ENCODE measurements around the gene FAM120A.
"Not testable (repeated sequence)": the region's sequence is repeated elsewhere in the genome, so short reads cannot be mapped to it uniquely, and the experiment has no call there.

The FAM120A gene, protein sequence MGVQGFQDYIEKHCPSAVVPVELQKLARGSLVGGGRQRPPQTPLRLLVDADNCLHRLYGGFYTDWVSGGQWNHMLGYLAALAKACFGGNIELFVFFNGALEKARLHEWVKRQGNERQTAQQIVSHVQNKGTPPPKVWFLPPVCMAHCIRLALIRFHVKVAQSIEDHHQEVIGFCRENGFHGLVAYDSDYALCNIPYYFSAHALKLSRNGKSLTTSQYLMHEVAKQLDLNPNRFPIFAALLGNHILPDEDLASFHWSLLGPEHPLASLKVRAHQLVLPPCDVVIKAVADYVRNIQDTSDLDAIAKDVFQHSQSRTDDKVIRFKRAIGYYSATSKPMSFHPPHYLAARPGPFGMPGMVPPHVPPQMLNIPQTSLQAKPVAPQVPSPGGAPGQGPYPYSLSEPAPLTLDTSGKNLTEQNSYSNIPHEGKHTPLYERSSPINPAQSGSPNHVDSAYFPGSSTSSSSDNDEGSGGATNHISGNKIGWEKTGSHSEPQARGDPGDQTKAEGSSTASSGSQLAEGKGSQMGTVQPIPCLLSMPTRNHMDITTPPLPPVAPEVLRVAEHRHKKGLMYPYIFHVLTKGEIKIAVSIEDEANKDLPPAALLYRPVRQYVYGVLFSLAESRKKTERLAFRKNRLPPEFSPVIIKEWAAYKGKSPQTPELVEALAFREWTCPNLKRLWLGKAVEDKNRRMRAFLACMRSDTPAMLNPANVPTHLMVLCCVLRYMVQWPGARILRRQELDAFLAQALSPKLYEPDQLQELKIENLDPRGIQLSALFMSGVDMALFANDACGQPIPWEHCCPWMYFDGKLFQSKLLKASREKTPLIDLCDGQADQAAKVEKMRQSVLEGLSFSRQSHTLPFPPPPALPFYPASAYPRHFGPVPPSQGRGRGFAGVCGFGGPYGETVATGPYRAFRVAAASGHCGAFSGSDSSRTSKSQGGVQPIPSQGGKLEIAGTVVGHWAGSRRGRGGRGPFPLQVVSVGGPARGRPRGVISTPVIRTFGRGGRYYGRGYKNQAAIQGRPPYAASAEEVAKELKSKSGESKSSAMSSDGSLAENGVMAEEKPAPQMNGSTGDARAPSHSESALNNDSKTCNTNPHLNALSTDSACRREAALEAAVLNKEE

GRCh38 chr9:93450945-93451815, at the start of gene FAM120A:
Gene FAM120A, plus strand, starts transcription at chr9:93451685. Its CDS starts 231 bp downstream, at chr9:93451916.
- peak; percentile 41 for DNase-seq (ENCODE audit: low read depth)

- no peak for DNase-seq (ENCODE audit: low read depth)
Observed at GRCh38 chr9:93406371-93406770, 45.1 kb upstream of the FAM120A start.

GRCh38 chr9:93413530-93413929, 38.0 kb upstream of the FAM120A start:
- no peak for DNase-seq (ENCODE audit: low read depth)

- DNase-seq (ENCODE audit: low read depth): no peak
Observed at GRCh38 chr9:93415176-93415690, 36.3 kb upstream of the FAM120A start.

GRCh38 chr9:93416530-93417235, 34.8 kb upstream of the FAM120A start:
- no peak for DNase-seq (ENCODE audit: low read depth)

DNA sequence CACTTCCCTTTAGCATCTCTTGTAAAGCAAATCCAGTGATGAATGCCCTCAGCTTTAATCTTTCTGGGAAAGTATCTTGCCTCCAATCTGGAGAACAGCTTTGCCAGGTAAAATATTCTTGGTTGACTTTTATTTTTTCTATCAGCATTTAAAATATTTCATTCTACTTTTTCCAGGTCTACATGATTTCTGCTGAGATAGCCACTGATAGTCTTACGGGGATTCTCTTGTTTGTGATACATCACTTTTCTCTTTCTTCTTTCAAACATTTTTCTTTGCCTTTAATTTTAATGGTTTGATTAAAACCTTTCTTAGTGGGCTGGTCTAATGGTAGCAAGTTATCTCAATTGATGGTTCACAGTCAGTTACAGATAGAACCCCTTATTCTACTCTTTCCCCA, 33.9 kb upstream of the FAM120A start:
- no peak for DNase-seq (ENCODE audit: low read depth)

DNA sequence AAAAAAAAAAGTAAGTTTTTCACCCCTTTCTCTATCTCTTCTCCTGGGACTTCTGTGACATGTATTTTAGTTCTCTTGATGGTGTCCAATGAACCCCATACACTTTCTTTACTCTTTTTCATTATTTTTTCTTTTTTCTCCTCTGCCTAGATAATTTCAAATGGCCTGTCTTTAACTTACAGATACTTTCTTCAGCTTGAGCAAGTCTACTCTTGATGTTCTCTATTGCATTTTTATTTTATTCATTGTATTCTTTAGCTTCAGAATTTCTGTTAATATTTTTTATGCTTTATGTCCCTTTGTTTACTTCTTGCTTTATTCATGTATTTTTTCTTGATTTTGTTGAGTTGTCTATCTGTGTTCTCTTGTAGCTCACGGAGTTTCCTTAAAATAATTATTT, 32.5 kb upstream of the FAM120A start:
- DNase-seq (ENCODE audit: low read depth): no peak

GRCh38 chr9:93422977-93423616, 28.4 kb upstream of the FAM120A start:
- no peak for DNase-seq (ENCODE audit: low read depth)

- DNase-seq (ENCODE audit: low read depth): no peak
Observed at GRCh38 chr9:93427655-93428379, 23.7 kb upstream of the FAM120A start.

DNA sequence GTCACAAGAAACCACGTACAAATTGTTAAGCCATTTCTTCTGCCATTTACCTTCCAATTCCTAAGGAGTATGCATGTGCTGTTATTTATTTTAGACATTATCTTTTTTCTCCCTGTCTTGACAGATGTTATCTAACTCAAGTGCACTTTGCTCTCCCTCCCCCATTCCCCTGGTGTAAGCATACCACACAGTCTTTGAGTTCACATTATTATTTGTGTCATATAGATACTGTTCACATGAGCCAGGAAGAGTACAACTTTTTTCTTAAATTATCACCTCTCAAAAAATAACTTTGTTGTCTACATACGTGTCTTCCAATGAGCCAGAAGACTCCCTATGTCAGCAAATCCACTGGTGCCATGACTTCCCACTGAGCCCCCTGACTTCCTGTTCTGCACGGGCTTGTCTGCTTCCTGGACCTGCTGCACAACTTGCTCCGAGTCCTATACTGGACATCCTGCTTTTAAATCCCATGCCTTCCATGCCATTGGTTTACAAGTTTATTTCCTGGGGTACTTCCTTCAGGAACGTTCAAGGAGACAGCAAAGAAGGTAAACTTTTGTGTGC, 19.9 kb upstream of the FAM120A start:
- no peak for DNase-seq (ENCODE audit: low read depth)

GRCh38 chr9:93432964-93433363, 18.5 kb upstream of the FAM120A start:
- no peak for DNase-seq (ENCODE audit: low read depth)

- no peak for DNase-seq (ENCODE audit: low read depth)
Observed at GRCh38 chr9:93434056-93434455, 17.4 kb upstream of the FAM120A start.

- no peak for DNase-seq (ENCODE audit: low read depth)
Observed at GRCh38 chr9:93435386-93435785, 16.1 kb upstream of the FAM120A start.

DNA sequence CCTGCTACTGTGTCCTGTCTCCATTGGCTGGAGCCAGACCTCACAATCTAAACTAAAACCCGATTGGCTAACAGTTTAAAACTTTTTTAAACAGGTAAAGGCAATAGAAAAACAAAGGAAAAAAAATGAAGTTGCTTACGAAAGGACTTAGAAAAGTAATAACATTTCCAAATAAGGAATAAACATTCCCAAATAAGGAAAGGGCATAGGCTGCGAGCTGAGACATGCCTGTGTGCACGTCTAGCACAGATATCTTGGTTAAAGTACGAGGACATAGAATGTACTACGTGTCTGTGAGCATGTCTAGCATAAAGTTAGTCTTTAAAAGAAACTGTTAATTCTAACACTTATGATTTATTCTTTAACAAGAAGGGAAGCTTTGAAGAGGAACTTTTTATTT, 15.3 kb upstream of the FAM120A start:
- no peak for DNase-seq (ENCODE audit: low read depth)

DNA sequence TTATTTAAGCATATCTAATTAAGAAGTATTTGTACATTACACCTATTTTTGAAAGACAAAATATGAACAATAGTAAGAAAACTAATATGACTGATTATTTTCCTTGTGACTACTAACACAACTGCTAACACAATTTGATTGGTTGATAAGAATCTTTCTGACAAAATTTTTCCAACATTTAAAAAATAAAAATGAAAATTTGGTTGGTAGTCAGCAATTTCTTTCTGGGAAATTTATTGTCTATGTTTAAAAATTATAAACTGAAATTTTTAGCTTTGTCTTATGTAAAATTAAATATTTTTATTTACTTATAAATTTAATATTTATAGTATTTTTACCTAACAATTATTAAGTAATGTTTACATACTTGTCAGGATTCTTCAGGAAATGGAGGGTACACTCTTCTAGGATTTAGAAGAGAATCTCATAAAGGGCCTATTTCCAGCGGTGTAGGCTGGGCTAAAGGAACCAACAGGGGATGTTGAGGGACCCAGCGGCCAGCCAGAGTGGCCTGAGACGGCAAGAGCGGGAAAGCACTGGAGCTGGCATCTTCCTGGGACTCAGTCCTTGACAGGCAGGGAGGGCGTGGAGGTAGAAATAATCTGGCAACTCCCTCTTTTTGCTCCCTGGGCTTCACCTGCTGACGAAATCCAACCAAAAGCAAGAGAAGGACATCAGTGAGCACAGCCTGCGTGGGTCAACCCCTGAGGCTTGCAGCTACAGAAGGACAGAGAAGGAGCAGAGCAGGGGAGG, 14.7 kb upstream of the FAM120A start:
- no peak for DNase-seq (ENCODE audit: low read depth)

- no peak for DNase-seq (ENCODE audit: low read depth)
Observed at GRCh38 chr9:93437996-93438395, 13.5 kb upstream of the FAM120A start.

GRCh38 chr9:93439301-93439700, 12.2 kb upstream of the FAM120A start:
- not testable (repeated sequence) for DNase-seq (ENCODE audit: low read depth)

DNA sequence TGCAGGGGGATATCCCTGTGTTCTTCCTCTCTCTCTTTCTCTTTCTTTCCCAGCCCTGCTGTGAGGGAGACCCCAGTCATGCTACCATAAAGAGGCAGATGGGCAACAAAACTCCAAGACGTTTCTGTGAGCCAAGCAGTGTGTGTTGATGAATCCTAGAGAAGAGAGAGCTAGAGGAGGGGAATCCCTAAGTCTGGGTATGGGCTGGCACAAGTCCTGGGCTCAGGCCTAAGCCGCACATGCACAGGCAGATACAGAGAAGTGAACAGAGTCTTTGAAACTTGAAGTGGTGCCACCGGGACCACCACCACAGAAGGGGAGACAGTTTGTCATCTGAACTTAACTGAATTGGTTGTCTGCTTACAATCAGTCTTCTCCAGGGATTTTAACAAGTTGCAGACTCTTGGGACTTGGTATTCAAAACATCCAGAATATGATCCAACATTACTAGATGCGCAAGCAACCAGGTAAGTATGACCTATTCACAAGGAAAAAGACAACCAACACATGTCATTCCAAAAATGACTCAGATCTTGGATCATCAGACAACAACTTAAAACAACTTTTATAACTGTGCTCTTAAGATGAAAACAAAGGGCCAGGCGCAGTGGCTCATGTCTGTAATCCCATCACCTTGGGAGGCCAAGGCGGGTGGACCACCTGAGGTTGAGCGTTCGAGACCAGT, 10.4 kb upstream of the FAM120A start:
- DNase-seq (ENCODE audit: low read depth): no peak
